B cell (primary cell): ENCODE data around the gene HECTD2. TPM values are rescaled to one million over a fixed set of nuclear protein-coding genes. Genes with fewer than 3 reads are reported as not detected.

Experiments
- ATAC-seq: fragments of 200-7000 bp; cut with Tn5 transposase; one replicate; pipeline ENCODE4 v1.10.0; 2021; ENCODE audit warnings: low read depth, mild to moderate bottlenecking, moderate number of reproducible peaks, moderate library complexity
- CTCF ChIA-PET: fragments of 350-600 bp; sonication (Branson Sonifier 250); formaldehyde crosslinking; loops from one replicate; lab custom pipeline; 2021; ENCODE audit warnings: antibody characterized with exemption, inconsistent platforms; lab: Charles Lee
- POLR2A ChIA-PET: fragments of 350-600 bp; sonication (Branson Sonifier 250); formaldehyde crosslinking; loops from one replicate; lab custom pipeline; 2021; ENCODE audit warnings: antibody characterized with exemption; lab: Charles Lee
- DNase-seq: peaks from one replicate; pipeline ENCODE4 v3.0.0; 2013
- H2AFZ ChIP-seq: 2 replicates; pipeline ENCODE4 v1.6.1; 2012; ENCODE audit warnings: mild to moderate bottlenecking, low read depth, low read length; ENCODE audit not compliant: insufficient read depth, poor library complexity, severe bottlenecking
- H3K27ac ChIP-seq, 2 donors: 1 replicate in 1 of 2; 2 replicates in 1 of 2; pipeline ENCODE4 v1.5.1; 2012 to 2013; ENCODE audit warnings: low read length in 2 of 2, mild to moderate bottlenecking in 2 of 2, moderate library complexity in 1 of 2
- H3K27me3 ChIP-seq, 4 experiments: fragments of 200-600 bp in 1 of 4; sonication (generic) in 1 of 4; replicated peaks in 1 of 4; 1 replicate in 2 of 4; 2 replicates in 2 of 4; pipeline versions ENCODE4 v1.6.1 to v1.7.0; 2013 to 2016; ENCODE audit warnings: low read length in 3 of 4, mild to moderate bottlenecking in 2 of 4, mixed read lengths in 1 of 4, moderate library complexity in 1 of 4; ENCODE audit not compliant: insufficient read depth in 4 of 4, control insufficient read depth in 3 of 4; ENCODE audit errors: control extremely low read depth in 1 of 4
- H3K36me3 ChIP-seq, 2 experiments: replicated peaks in 1 of 2; 1 replicate in 1 of 2; 2 replicates in 1 of 2; pipeline versions ENCODE4 v1.6.1 to v1.7.1; 2013; ENCODE audit warnings: low read length in 1 of 2; ENCODE audit not compliant: insufficient read depth in 2 of 2, control insufficient read depth in 1 of 2; ENCODE audit errors: control extremely low read depth in 1 of 2, extremely low read depth in 1 of 2
- H3K4me1 ChIP-seq, 2 donors: fragments of 200-600 bp in 1 of 2; sonication (generic) in 1 of 2; 1 replicate in 1 of 2; 2 replicates in 1 of 2; pipeline versions ENCODE4 v1.5.1 to v1.6.1; 2013 to 2017; ENCODE audit warnings: low read length in 2 of 2; ENCODE audit not compliant: control insufficient read depth in 2 of 2, insufficient read depth in 2 of 2
- H3K4me2 ChIP-seq: replicated peaks from 2 replicates; pipeline ENCODE3; 2012; ENCODE audit warnings: mild to moderate bottlenecking, low read depth, low read length; ENCODE audit not compliant: poor library complexity, severe bottlenecking
- H3K4me3 ChIP-seq, 5 experiments: fragments of 200-600 bp in 1 of 5; sonication (generic) in 1 of 5; 1 replicate in 3 of 5; 2 replicates in 2 of 5; pipeline versions ENCODE4 v1.5.1 to v1.7.0; 2011 to 2016; ENCODE audit warnings: low read length in 4 of 5, mild to moderate bottlenecking in 4 of 5, low read depth in 2 of 5, control low read depth in 1 of 5, moderate library complexity in 1 of 5; ENCODE audit not compliant: insufficient read depth in 1 of 5; ENCODE audit errors: control extremely low read depth in 1 of 5, extremely low read depth in 1 of 5
- H3K79me2 ChIP-seq: fragments of 200-600 bp; sonication (generic); one replicate; pipeline ENCODE4 v1.6.0; 2016; ENCODE audit warnings: low read length; ENCODE audit not compliant: control insufficient read depth, insufficient read depth
- H3K9ac ChIP-seq: fragments of 200-600 bp; sonication (generic); 2 replicates; pipeline ENCODE4 v1.6.1; 2017; ENCODE audit warnings: mild to moderate bottlenecking, low read length, moderate library complexity
- H3K9me3 ChIP-seq, 3 donors: one replicate each; pipeline versions ENCODE4 v1.6.1 to v1.7.1; 2013; ENCODE audit warnings: low read length in 2 of 3; ENCODE audit not compliant: control insufficient read depth in 2 of 3, insufficient read depth in 1 of 3; ENCODE audit errors: control extremely low read depth in 1 of 3
- H4K20me1 ChIP-seq: 2 replicates; pipeline ENCODE4 v1.6.0; 2012; ENCODE audit warnings: mild to moderate bottlenecking, low read length; ENCODE audit not compliant: insufficient read depth, control insufficient read depth, poor library complexity, severe bottlenecking
- H3K27ac Mint-ChIP-seq: one replicate; pipeline ENCODE4 v1.8.0; 2021; ENCODE audit warnings: mixed read lengths
- H3K27me3 Mint-ChIP-seq: one replicate; pipeline ENCODE4 v1.8.0; 2021; ENCODE audit warnings: mixed read lengths
- H3K4me1 Mint-ChIP-seq: one replicate; pipeline ENCODE4 v1.8.0; 2021; ENCODE audit warnings: mixed read lengths
- H3K4me3 Mint-ChIP-seq: one replicate; pipeline ENCODE4 v1.8.0; 2021; ENCODE audit warnings: mixed read lengths
- H3K9me3 Mint-ChIP-seq: one replicate; pipeline ENCODE4 v1.8.0; 2022; ENCODE audit warnings: mixed read lengths; ENCODE audit not compliant: insufficient read depth
- CTCF ChIP-seq: fragments of 200-600 bp; IDR thresholded peaks from one replicate; pipeline ENCODE4 v1.8.0; 2022; ENCODE audit warnings: antibody characterized with exemption, mild to moderate bottlenecking
- EZH2 ChIP-seq: IDR thresholded peaks from 2 replicates; pipeline ENCODE4 v1.6.1; 2012; ENCODE audit warnings: borderline replicate concordance, low read depth, mild to moderate bottlenecking, moderate library complexity, low read length; ENCODE audit not compliant: insufficient read depth, poor library complexity, severe bottlenecking
- WGBS: methylation state at CpG from one replicate; pipeline ENCODE4 v1.1.5; 2013; ENCODE audit warnings: missing lambda C conversion rate; ENCODE audit not compliant: insufficient coverage; 5-methylcytosine and 5-hydroxymethylcytosine counted together
- intact Hi-C: fragments of 100-400 bp; cut with micrococcal nuclease; formaldehyde crosslinking; loops from one replicate; pipeline ENCODE4 v1.10.0; 2022
- polyA plus RNA-seq: library from polyadenylated mRNA; depleted of rRNA; stranded (reverse); fragments of >200 nt; gene quantifications from 2 replicates; pipeline ENCODE4 v1.2.3, GENCODE V29; 2012
- total RNA-seq, 2 donors: library from RNA; stranded (reverse); fragments of 120-200 nt in 1 of 2; gene quantifications; 1 replicate in 1 of 2; 2 replicates in 1 of 2; pipeline versions ENCODE4 v1.2.3 to v1.2.4, GENCODE V29; 2013 to 2022

Gene HECTD2
- total and polyA plus RNA-seq, 2 donors (not counting 1 experiment from before 2014, with no cell fraction given) = 2.9 to 7.9 TPM

- Histone ChIP-seq H3K9me3 (no peaks in the 10 kb centered on the region), H3K27me3 (peaks cover 0 to 3% (median 1%) of the 10 kb centered on the region in 4 experiments), H3K4me1 (no peaks in the 10 kb centered on the region), H3K4me3 (no peak overlapping the region), H3K4me2 (no peak overlapping the region), H3K27ac (no peak overlapping the region), H2AFZ (no peak overlapping the region), H3K9ac (no peak overlapping the region), H4K20me1 (no peaks in the 10 kb centered on the region), H3K79me2 (no peaks in the 10 kb centered on the region), H3K36me3 (no peaks in the 10 kb centered on the region)
- no peaks in the 10 kb centered on the region for H3K9me3 Mint-ChIP-seq
- POLR2A ChIA-PET = no interaction called here
- H3K27me3 Mint-ChIP-seq = peaks cover 23% of the 10 kb centered on the region
- no peak for TF ChIP-seq EZH2
- TF ChIP-seq CTCF = no peak
- CTCF ChIA-PET = interaction anchor here (0.7 to 3.0 kb wide), 10 partner anchors 12 to 521 kb away, joined by 3 to 34 read pairs (median 4); no protein-coding TSS in a partner anchor
- ATAC-seq = no peak
- no peak overlapping the region for H3K4me3 Mint-ChIP-seq
- no peak overlapping the region for H3K27ac Mint-ChIP-seq
- peaks cover 3% of the 10 kb centered on the region for H3K4me1 Mint-ChIP-seq
- WGBS = no CpG with 5 or more reads among the region's 1 CpG
- intact Hi-C loops = no loop called here
- no peak for DNase-seq
Measured at GRCh38 chr10:91391920-91392319, 18.2 kb upstream of the HECTD2 start.

GRCh38 chr10:91406322-91406721 lies 3.8 kb upstream of the HECTD2 start:
- Mint-ChIP-seq H3K27ac (no peak overlapping the region), H3K4me3 (no peak overlapping the region), H3K9me3 (no peaks in the 10 kb centered on the region), H3K4me1 (peaks cover 9% of the 10 kb centered on the region), H3K27me3 (no peaks in the 10 kb centered on the region)
- POLR2A ChIA-PET = no interaction called here
- no peak for TF ChIP-seq EZH2
- no peak for TF ChIP-seq CTCF
- Histone ChIP-seq H3K9ac (no peak overlapping the region), H3K4me1 (peaks cover 6 to 13% of the 10 kb centered on the region in 2 donors), H3K36me3 (no peaks in the 10 kb centered on the region), H3K4me3 (no peak overlapping the region), H3K9me3 (no peaks in the 10 kb centered on the region), H2AFZ (no peak overlapping the region), H3K4me2 (no peak overlapping the region), H4K20me1 (no peaks in the 10 kb centered on the region), H3K27me3 (no peaks in the 10 kb centered on the region), H3K27ac (no peak overlapping the region), H3K79me2 (no peaks in the 10 kb centered on the region)
- CTCF ChIA-PET = interaction anchor here (1.5 kb wide), 1 partner anchor 9 kb away, joined by 3 read pairs; no protein-coding TSS in a partner anchor
- intact Hi-C loops = loop anchor here (5.0 kb wide), 2 partner anchors 109 to 516 kb away; partner anchors contain the start of gene BTAF1
- 100% methylated on average over 1 of the region's 3 CpGs for WGBS
- ATAC-seq (no peak), DNase-seq (no peak)
